Stimulated activated CD4-positive, alpha-beta T cell treated with anti-CD3 and anti-CD28 coated beads, Interleukin-2, amount 100 ng/mL, for 48 hours (primary cell): Measurements from ENCODE around the gene KRTAP13-1.

Source experiments
- DNase-seq, 2 donors: peaks; one replicate each; pipeline ENCODE4 v3.0.0-alpha.2; 2020

Gene KRTAP13-1

GRCh38 chr21:30395731-30396130 lies at the start of gene KRTAP13-1:
TSS of gene KRTAP13-1 (plus strand) at chr21:30396031. CDS start at chr21:30396087, 56 bp downstream.
- DNase-seq, result no peak

- DNase-seq, result no peak
Observed at GRCh38 chr21:30348506-30348905, 47.3 kb upstream of the KRTAP13-1 start, which contains the start of gene KRTAP23-1. TSS of gene KRTAP23-1 (minus strand) at chr21:30348606. CDS start at chr21:30348606, 0 bp downstream.

- no peak for DNase-seq
Observed at GRCh38 chr21:30349572-30349971, 46.3 kb upstream of the KRTAP13-1 start.

- no peak for DNase-seq
Observed at GRCh38 chr21:30351534-30351933, 44.3 kb upstream of the KRTAP13-1 start.

- no peak for DNase-seq
Observed at GRCh38 chr21:30354308-30355005, 41.4 kb upstream of the KRTAP13-1 start.

GRCh38 chr21:30355906-30356305 lies 39.9 kb upstream of the KRTAP13-1 start:
- no peak for DNase-seq

- DNase-seq, result no peak
Observed at GRCh38 chr21:30372139-30372770, 23.6 kb upstream of the KRTAP13-1 start, which contains the start of gene KRTAP13-2. TSS of gene KRTAP13-2 (minus strand) at chr21:30372271. CDS start at chr21:30372213, 58 bp downstream.

GRCh38 chr21:30382201-30382600 lies 13.6 kb upstream of the KRTAP13-1 start:
- DNase-seq, result no peak

- DNase-seq, result no peak
Observed at GRCh38 chr21:30391492-30392025, 4.3 kb upstream of the KRTAP13-1 start.

GRCh38 chr21:30408782-30409494 lies 13.1 kb downstream of the KRTAP13-1 start:
- peak in 1 of 2 donors; percentile 2 for DNase-seq

GRCh38 chr21:30415993-30416392 lies 20.2 kb downstream of the KRTAP13-1 start:
- no peak for DNase-seq

- DNase-seq, result no peak
Observed at GRCh38 chr21:30425826-30426225, 30.0 kb downstream of the KRTAP13-1 start, which contains the start of gene KRTAP13-3. TSS of gene KRTAP13-3 (minus strand) at chr21:30425926. CDS start at chr21:30425912, 14 bp downstream.

GRCh38 chr21:30426731-30427130 lies 30.9 kb downstream of the KRTAP13-1 start:
- DNase-seq, result no peak

- no peak for DNase-seq
Observed at GRCh38 chr21:30430170-30430655, 34.4 kb downstream of the KRTAP13-1 start, which contains the start of gene KRTAP13-4. TSS of gene KRTAP13-4 (plus strand) at chr21:30430220. CDS start at chr21:30430276, 56 bp downstream.

- peak in 1 of 2 donors; percentile 3 for DNase-seq
Observed at GRCh38 chr21:30434033-30434631, 38.3 kb downstream of the KRTAP13-1 start.

- no peak for DNase-seq
Observed at GRCh38 chr21:30437010-30437565, 41.3 kb downstream of the KRTAP13-1 start.

GRCh38 chr21:30439975-30440374 lies 44.1 kb downstream of the KRTAP13-1 start, which contains the start of gene KRTAP15-1:
TSS of gene KRTAP15-1 (plus strand) at chr21:30440275. CDS start at chr21:30440328, 53 bp downstream.
- no peak for DNase-seq

GRCh38 chr21:30443226-30443625 lies 47.4 kb downstream of the KRTAP13-1 start:
- no peak for DNase-seq

GRCh38 chr21:30444204-30444603 lies 48.4 kb downstream of the KRTAP13-1 start:
- no peak for DNase-seq
